ENCODE data around the gene FAM168A.

DNA sequence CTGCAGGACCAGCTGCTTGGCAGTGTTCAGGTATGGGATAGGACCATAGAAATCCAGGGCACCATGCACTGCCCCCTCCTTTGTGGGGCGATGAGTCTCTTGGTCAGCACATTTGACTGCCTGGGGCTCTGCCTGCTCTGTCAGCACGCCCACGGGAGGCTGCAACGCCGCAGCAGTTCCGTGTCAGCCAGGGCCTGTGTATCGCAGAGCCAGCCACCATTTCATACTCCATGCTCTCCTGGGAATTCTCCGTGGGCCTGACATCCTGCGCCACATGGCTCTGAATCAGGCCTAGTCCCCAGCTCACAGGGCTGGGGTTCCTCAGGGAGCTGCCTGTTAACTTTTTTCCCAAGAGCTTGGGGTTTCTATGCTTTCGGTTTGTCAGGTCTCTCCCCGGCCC lies 238.6 kb downstream of the FAM168A start:
- TF ChIP-seq, protein P1, sequence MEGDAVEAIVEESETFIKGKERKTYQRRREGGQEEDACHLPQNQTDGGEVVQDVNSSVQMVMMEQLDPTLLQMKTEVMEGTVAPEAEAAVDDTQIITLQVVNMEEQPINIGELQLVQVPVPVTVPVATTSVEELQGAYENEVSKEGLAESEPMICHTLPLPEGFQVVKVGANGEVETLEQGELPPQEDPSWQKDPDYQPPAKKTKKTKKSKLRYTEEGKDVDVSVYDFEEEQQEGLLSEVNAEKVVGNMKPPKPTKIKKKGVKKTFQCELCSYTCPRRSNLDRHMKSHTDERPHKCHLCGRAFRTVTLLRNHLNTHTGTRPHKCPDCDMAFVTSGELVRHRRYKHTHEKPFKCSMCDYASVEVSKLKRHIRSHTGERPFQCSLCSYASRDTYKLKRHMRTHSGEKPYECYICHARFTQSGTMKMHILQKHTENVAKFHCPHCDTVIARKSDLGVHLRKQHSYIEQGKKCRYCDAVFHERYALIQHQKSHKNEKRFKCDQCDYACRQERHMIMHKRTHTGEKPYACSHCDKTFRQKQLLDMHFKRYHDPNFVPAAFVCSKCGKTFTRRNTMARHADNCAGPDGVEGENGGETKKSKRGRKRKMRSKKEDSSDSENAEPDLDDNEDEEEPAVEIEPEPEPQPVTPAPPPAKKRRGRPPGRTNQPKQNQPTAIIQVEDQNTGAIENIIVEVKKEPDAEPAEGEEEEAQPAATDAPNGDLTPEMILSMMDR (optimal IDR thresholded peaks at IDR 0.05 in 1 of 3, IDR thresholded peaks at IDR 0.05 in 1 of 3, conservative IDR thresholded peaks at IDR 0.05 in 1 of 3; ENCODE audit: extremely low read depth in 1 of 3, insufficient read depth in 2 of 3, low read length in 3 of 3), result no peak
- no peak for TF ChIP-seq EZH2 (IDR thresholded peaks at IDR 0.05; ENCODE audit: low read length)

Data from keratinocyte (primary cell).